Activated CD4-positive, alpha-beta T cell treated with anti-CD3 and anti-CD28 coated beads for 36 hours (primary cell): ENCODE measurements around the gene TRMT61A. TPM values are rescaled to one million over a fixed set of nuclear protein-coding genes. Genes with fewer than 3 reads are reported as not detected.

ENCODE experiments used
- ATAC-seq: fragments of 200-7000 bp; cut with Tn5 transposase; one replicate; pipeline ENCODE4 v1.10.0; 2021; ENCODE audit warnings: mild to moderate bottlenecking, moderate library complexity
- CTCF ChIA-PET: fragments of 350-600 bp; sonication (Branson Sonifier 250); formaldehyde crosslinking; loops from one replicate; lab custom pipeline; 2021; ENCODE audit warnings: antibody characterized with exemption; lab: Charles Lee
- POLR2A ChIA-PET: fragments of 350-600 bp; sonication (Branson Sonifier 250); formaldehyde crosslinking; loops from one replicate; lab custom pipeline; 2021; ENCODE audit warnings: antibody characterized with exemption, inconsistent platforms; lab: Charles Lee
- DNase-seq: peaks from one replicate; pipeline ENCODE4 v3.0.0-alpha.2; 2020
- H3K27ac Mint-ChIP-seq: one replicate; pipeline ENCODE4 v1.8.0; 2021; ENCODE audit warnings: mixed read lengths
- H3K27me3 Mint-ChIP-seq: one replicate; pipeline ENCODE4 v1.8.0; 2021; ENCODE audit warnings: mixed read lengths
- H3K36me3 Mint-ChIP-seq: one replicate; pipeline ENCODE4 v1.8.0; 2021; ENCODE audit warnings: low read depth, mixed read lengths
- H3K4me1 Mint-ChIP-seq: one replicate; pipeline ENCODE4 v1.8.0; 2021; ENCODE audit warnings: mixed read lengths
- H3K4me3 Mint-ChIP-seq: one replicate; pipeline ENCODE4 v1.8.0; 2021; ENCODE audit warnings: mild to moderate bottlenecking, moderate library complexity, mixed read lengths
- H3K9me3 Mint-ChIP-seq: one replicate; pipeline ENCODE4 v1.8.0; 2021; ENCODE audit warnings: low read depth, mixed read lengths
- intact Hi-C, 2 experiments: fragments of 100-400 bp; cut with DNase I in 1 of 2; cut with micrococcal nuclease in 1 of 2; formaldehyde crosslinking; loops; one replicate each; pipeline versions ENCODE4 v1.14.2 to v1.15.1; 2022 to 2024; cut with DNase I, micrococcal nuclease
- total RNA-seq, 2 experiments: library from RNA; stranded (reverse); gene quantifications; one replicate each; pipeline ENCODE4 v1.2.3, GENCODE V29; 2021

TRMT61A gene
- total RNA-seq, 2 experiments from 2014 or later = 8.8 to 9.0 TPM

- Mint-ChIP-seq H3K4me1 (no peaks in the 10 kb centered on the region), H3K9me3 (no peaks in the 10 kb centered on the region), H3K27ac (no peak overlapping the region), H3K27me3 (no peaks in the 10 kb centered on the region), H3K36me3 (peaks cover 12% of the 10 kb centered on the region), H3K4me3 (no peak overlapping the region)
- ChIA-PET POLR2A (no interaction called here), CTCF (no interaction called here)
- DNase-seq = no peak
- ATAC-seq = no peak
- intact Hi-C loops = no loop called here
These were observed 53.1 kb downstream of the TRMT61A start for GRCh38 chr14:103581954-103582703.

- POLR2A ChIA-PET = no interaction called here
- CTCF ChIA-PET = no interaction called here
These were observed 55.4 kb downstream of the TRMT61A start for GRCh38 chr14:103584326-103584915.

More at GRCh38 chr14:103584326-103584915, 55.4 kb downstream of the TRMT61A start:
- no peak overlapping the region for H3K27ac Mint-ChIP-seq
- H3K27me3 Mint-ChIP-seq = no peaks in the 10 kb centered on the region
- ATAC-seq (no peak), DNase-seq (no peak)
- H3K4me3 Mint-ChIP-seq = no peak overlapping the region
- intact Hi-C loops = no loop called here
- H3K9me3 Mint-ChIP-seq = no peaks in the 10 kb centered on the region
- H3K4me1 Mint-ChIP-seq = no peaks in the 10 kb centered on the region
- peaks cover 6% of the 10 kb centered on the region for H3K36me3 Mint-ChIP-seq

Other genes starting within 250 kb of the TRMT61A start
- gene EIF5, start 195.0 kb upstream of the TRMT61A start, total RNA-seq = 100 to 1,000 TPM; 222 to 234 TPM
- 10 to 100 TPM; 57.3 to 64.9 TPM for gene MARK3, start 143.8 kb upstream of the TRMT61A start, total RNA-seq
- gene CKB, start 6.4 kb upstream of the TRMT61A start, total RNA-seq = 1 to 10 TPM; 3.4 to 4.0 TPM
- gene BAG5, start 33.5 kb downstream of the TRMT61A start, total RNA-seq = 10 to 100 TPM; 24.2 to 25.1 TPM
- 10 to 100 TPM; 39.6 to 41.7 TPM for gene COA8, start 33.8 kb downstream of the TRMT61A start, total RNA-seq
- 100 to 1,000 TPM in 1 of 2 experiments, 10 to 100 TPM in 1; 97.4 to 113 TPM for gene KLC1, start 100.0 kb downstream of the TRMT61A start, total RNA-seq
- 10 to 100 TPM; 43.7 to 46.9 TPM for gene XRCC3, start 186.3 kb downstream of the TRMT61A start, total RNA-seq
- gene ZFYVE21, start 186.6 kb downstream of the TRMT61A start, total RNA-seq = 10 to 100 TPM; 10.1 to 12.7 TPM